Posterior vena cava (tissue), 2 donors: ENCODE results near the gene FAM43B. TPM values are rescaled to one million over a fixed set of nuclear protein-coding genes. Genes with fewer than 3 reads are reported as not detected.
"Not testable (repeated sequence)": the region's sequence is repeated elsewhere in the genome, so short reads cannot be mapped to it uniquely, and the experiment has no call there.

Source experiments
- DNase-seq: peaks from one replicate; pipeline ENCODE4 v3.0.0-alpha.2; 2020; ENCODE audit warnings: low spot score
- intact Hi-C, 2 donors: fragments of 100-400 bp; cut with DNase I; formaldehyde crosslinking; loops; one replicate each; pipeline versions ENCODE4 v1.14.1 to v1.14.2; 2022 to 2023
- long read RNA-seq, 2 donors: library from polyadenylated mRNA; unstranded; transcript quantifications; one replicate each; pipeline ENCODE4 v2.0.0, GENCODE V29; 2020 to 2021
- total RNA-seq, 2 donors: library from RNA; stranded (reverse); fragmentation: NEBNext Ultra II Directional; extraction: Animal tissue kit (Norgen Biotek cat#: 25700); gene quantifications; one replicate each; pipeline ENCODE4 v1.2.1, GENCODE V29; 2021
- donor health status: DM: yes; HTN: yes; CAD: no.
- donor health status: DM: yes; HTN: yes; CAD: no.

FAM43B gene
- 1 to 10 TPM; 1.2 to 3.9 TPM for total RNA-seq
- long read RNA-seq, donor 1, transcript FAM43B-201 (1 exons, 2,572 nt) = major isoform, 6 of 6 reads
- long read RNA-seq, donor 1, partial matches to known transcripts = 0 of 6 reads
- long read RNA-seq, donor 1, other reads (novel, unspliced or antisense) = 0 of 6 reads
- long read RNA-seq, donor 2, partial matches to known transcripts = 0 of 1 reads
- long read RNA-seq, donor 2, other reads (novel, unspliced or antisense) = 0 of 1 reads

GRCh38 chr1:20551945-20552727 is at the start of gene FAM43B:
TSS of gene FAM43B (plus strand) at chr1:20552573. CDS start at chr1:20552974, 401 bp downstream.
- peak; percentile 95 for DNase-seq
- intact Hi-C loops = no loop called here

- no peak for DNase-seq
- intact Hi-C loops = no loop called here
These were observed 46.9 kb upstream of the FAM43B start for GRCh38 chr1:20505488-20505887.

GRCh38 chr1:20507248-20507563 is 45.2 kb upstream of the FAM43B start:
- intact Hi-C loops = no loop called here
- no peak for DNase-seq

- intact Hi-C loops = no loop called here
- DNase-seq = peak; percentile 99
These were observed 44.6 kb upstream of the FAM43B start, which contains the start of gene MUL1 for GRCh38 chr1:20507564-20508410. TSS of gene MUL1 (minus strand) at chr1:20508151. CDS start at chr1:20508024, 127 bp downstream.

GRCh38 chr1:20508411-20508771 is 44.0 kb upstream of the FAM43B start:
- DNase-seq = no peak
- intact Hi-C loops = no loop called here

GRCh38 chr1:20511518-20512428 is 40.6 kb upstream of the FAM43B start:
- intact Hi-C loops = no loop called here
- DNase-seq = no peak

GRCh38 chr1:20519609-20520262 is 32.6 kb upstream of the FAM43B start:
- intact Hi-C loops = loop anchor here (5.0 kb wide), 2 partner anchors 118 to 123 kb away; no protein-coding TSS in a partner anchor
- DNase-seq = not testable (repeated sequence)

- peak; percentile 83 for DNase-seq
- intact Hi-C loops = loop anchor here (5.0 kb wide), 2 partner anchors 115 to 120 kb away; no protein-coding TSS in a partner anchor
These were observed 30.2 kb upstream of the FAM43B start for GRCh38 chr1:20521960-20522861.

GRCh38 chr1:20526267-20526666 is 26.1 kb upstream of the FAM43B start:
- intact Hi-C loops = no loop called here
- no peak for DNase-seq

- no peak for DNase-seq
- intact Hi-C loops = no loop called here
These were observed 24.2 kb upstream of the FAM43B start for GRCh38 chr1:20528221-20528620.

GRCh38 chr1:20530306-20530705 is 22.1 kb upstream of the FAM43B start:
- no peak for DNase-seq
- intact Hi-C loops = no loop called here

GRCh38 chr1:20530901-20531300 is 21.5 kb upstream of the FAM43B start:
- intact Hi-C loops = no loop called here
- DNase-seq = no peak

- DNase-seq = no peak
- intact Hi-C loops = no loop called here
These were observed 18.7 kb upstream of the FAM43B start for GRCh38 chr1:20533635-20534034.

GRCh38 chr1:20534659-20535417 is 17.5 kb upstream of the FAM43B start:
- intact Hi-C loops = no loop called here

GRCh38 chr1:20538227-20538626 is 14.1 kb upstream of the FAM43B start:
- intact Hi-C loops = no loop called here

More at GRCh38 chr1:20534659-20535417, 17.5 kb upstream of the FAM43B start:
- no peak for DNase-seq

GRCh38 chr1:20538760-20539551 is 13.4 kb upstream of the FAM43B start:
- intact Hi-C loops = no loop called here
- DNase-seq = no peak

More at GRCh38 chr1:20538227-20538626, 14.1 kb upstream of the FAM43B start:
- DNase-seq = no peak
